ENCODE results near the gene G3BP2.

The G3BP2 gene

DNA sequence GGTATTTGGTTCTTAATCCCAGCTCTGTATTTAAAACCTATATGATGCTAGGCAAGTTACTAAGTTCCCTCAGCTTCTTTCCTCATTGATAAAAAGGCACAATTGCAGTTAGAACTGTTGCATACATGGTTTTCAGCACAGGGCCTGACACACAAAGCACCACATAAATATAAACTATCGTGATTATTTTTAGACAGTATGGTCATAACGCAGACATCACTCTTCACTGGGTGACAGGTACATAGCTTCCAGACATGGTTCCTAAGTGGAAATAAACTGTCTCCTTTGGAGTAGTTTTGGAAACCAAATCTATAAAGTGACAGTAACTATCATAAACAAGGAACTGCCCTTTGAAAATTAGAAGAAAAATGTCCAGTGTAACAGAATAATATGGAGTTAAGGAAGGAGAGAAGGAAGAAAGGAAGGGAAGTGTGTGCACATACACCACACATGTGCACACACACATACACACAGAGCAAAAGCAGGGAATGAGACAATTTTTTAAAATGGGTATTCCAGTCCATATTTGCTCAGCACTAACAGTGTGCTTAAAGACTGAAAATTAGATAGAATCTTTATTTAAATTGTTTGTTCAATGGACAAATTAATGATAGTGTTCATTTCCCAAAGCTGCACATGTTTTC, 12.5 kb upstream of the G3BP2 start:
- DNase-seq (ENCODE audit: low read depth) = no peak
- no peak overlapping the region for H3K4me3 ChIP-seq (ENCODE audit: low read depth, low read length)
- in situ Hi-C loops (cut with HindIII; ENCODE audit: low sequenced_read_pairs) = no loop called here

DNA sequence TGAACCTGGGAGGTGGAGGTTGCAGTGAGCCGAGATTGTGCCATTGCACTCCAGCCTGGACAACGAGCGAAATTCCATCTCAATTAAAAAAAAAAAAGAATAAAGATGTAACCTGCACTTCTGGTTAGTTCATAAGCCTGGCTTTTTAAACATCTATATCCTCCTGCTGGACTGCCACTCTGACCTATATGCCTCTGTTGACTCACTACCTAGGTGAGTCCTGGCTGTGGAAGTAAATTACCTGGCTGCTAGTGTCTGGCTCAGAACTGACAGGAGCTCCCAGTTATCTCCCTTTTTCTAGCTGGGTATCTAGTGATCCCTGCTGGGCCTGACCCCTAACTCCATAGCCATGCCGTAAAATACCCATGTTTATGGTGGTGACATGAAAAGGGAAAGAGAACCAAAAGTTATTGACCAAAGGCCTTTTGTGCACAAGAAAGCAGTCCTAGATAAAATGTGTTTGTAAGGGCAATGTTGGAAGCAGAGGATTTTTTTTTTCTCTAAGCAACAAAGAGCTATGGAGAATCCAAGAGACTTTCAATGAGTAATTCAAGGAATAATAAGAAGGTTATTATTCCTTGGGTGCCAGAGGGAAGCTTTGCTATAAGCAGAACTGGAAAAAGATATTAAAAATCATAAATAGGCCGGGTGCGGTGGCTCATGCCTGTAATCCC, 10.4 kb upstream of the G3BP2 start:
- H3K4me3 ChIP-seq (ENCODE audit: low read depth, low read length) = no peak overlapping the region
- TF ChIP-seq, protein P1, sequence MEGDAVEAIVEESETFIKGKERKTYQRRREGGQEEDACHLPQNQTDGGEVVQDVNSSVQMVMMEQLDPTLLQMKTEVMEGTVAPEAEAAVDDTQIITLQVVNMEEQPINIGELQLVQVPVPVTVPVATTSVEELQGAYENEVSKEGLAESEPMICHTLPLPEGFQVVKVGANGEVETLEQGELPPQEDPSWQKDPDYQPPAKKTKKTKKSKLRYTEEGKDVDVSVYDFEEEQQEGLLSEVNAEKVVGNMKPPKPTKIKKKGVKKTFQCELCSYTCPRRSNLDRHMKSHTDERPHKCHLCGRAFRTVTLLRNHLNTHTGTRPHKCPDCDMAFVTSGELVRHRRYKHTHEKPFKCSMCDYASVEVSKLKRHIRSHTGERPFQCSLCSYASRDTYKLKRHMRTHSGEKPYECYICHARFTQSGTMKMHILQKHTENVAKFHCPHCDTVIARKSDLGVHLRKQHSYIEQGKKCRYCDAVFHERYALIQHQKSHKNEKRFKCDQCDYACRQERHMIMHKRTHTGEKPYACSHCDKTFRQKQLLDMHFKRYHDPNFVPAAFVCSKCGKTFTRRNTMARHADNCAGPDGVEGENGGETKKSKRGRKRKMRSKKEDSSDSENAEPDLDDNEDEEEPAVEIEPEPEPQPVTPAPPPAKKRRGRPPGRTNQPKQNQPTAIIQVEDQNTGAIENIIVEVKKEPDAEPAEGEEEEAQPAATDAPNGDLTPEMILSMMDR (IDR thresholded peaks at IDR 0.05; ENCODE audit: low read depth, low read length, missing control alignments) = no peak
- in situ Hi-C loops (cut with HindIII; ENCODE audit: low sequenced_read_pairs) = no loop called here
- DNase-seq (ENCODE audit: low read depth) = no peak

More for the DNA sequence above, 12.5 kb upstream of the G3BP2 start:
- TF ChIP-seq, protein P1 (IDR thresholded peaks at IDR 0.05; ENCODE audit: low read depth, low read length, missing control alignments) = no peak

DNA sequence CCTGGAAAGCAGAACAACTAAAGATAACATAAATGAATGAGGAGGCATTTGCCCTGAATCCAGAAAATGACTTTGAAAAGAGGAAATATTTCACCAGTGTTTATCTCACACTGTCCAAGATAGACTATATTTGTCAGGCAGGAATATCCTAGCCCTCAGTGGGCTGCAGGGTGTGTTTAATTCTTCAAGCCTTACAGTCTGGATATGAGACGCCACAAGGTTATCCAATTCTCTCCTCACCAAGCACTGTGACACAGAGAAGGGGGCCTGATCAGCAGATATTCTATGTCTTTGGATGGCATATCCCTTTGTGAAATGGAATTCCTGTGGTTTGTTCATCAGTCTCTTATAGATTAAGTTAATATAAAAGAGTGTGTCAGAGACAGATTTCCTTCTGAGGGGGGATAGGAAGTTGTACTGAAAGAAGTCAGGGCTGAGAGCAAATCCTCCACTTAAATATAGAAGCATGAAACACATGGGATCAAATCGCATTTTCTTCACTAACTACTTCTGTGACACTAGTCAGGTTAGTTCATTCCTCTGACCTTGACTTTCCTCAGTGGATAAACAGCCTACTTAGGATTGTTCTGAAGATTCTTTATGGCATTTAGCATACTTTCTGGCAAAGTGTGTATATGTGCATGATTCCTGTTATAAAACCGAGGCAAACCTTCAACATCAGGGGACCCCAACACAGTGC, 6.8 kb upstream of the G3BP2 start:
- in situ Hi-C loops (cut with HindIII; ENCODE audit: low sequenced_read_pairs) = no loop called here
- H3K4me3 ChIP-seq (ENCODE audit: low read depth, low read length) = no peak overlapping the region
- no peak for DNase-seq (ENCODE audit: low read depth)
- TF ChIP-seq, protein P1 (IDR thresholded peaks at IDR 0.05; ENCODE audit: low read depth, low read length, missing control alignments) = no peak

DNA sequence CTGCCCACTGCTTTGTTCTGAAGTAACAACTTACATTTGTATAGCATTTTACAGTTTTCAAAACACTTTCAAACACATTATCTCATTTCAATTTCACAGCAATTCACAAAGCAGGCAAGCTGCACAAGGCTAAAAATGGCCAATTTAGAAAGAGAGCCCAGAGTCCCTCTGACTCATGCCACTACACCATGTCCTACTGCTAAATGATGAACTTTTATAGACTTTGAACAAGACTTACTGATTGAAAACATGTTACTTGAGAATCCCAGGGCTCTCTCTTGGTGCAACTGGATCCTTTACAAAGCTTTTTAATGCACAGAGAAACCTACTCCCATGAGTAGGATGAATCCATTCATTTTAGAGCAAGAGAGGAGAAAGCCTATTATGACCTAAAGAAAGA, 5.8 kb upstream of the G3BP2 start:
- no peak overlapping the region for H3K4me3 ChIP-seq (ENCODE audit: low read depth, low read length)
- in situ Hi-C loops (cut with HindIII; ENCODE audit: low sequenced_read_pairs) = no loop called here

DNA sequence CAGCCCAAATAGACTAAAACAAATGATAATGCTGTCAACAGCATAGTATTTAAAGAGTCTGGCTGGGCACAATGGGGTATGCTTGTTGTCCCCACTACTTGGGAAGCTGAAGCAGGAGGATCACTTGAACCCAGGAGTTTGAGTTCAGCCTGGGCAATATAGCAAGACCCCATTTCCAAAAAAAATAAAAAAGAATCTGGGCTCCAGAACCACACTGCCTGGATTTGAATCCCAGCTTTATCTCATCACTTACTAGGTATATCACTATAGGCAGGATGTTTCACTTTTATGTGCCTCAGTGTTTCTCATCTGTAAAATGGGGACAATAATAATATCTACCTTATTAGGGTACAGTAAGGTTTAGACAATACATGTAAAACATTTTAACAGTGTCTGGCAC, 5.3 kb upstream of the G3BP2 start:
- TF ChIP-seq, protein P1 (IDR thresholded peaks at IDR 0.05; ENCODE audit: low read depth, low read length, missing control alignments) = no peak
- in situ Hi-C loops (cut with HindIII; ENCODE audit: low sequenced_read_pairs) = no loop called here
- no peak for DNase-seq (ENCODE audit: low read depth)
- no peak overlapping the region for H3K4me3 ChIP-seq (ENCODE audit: low read depth, low read length)

More for the DNA sequence above, 5.8 kb upstream of the G3BP2 start:
- no peak for DNase-seq (ENCODE audit: low read depth)
- TF ChIP-seq, protein P1 (IDR thresholded peaks at IDR 0.05; ENCODE audit: low read depth, low read length, missing control alignments) = no peak

DNA sequence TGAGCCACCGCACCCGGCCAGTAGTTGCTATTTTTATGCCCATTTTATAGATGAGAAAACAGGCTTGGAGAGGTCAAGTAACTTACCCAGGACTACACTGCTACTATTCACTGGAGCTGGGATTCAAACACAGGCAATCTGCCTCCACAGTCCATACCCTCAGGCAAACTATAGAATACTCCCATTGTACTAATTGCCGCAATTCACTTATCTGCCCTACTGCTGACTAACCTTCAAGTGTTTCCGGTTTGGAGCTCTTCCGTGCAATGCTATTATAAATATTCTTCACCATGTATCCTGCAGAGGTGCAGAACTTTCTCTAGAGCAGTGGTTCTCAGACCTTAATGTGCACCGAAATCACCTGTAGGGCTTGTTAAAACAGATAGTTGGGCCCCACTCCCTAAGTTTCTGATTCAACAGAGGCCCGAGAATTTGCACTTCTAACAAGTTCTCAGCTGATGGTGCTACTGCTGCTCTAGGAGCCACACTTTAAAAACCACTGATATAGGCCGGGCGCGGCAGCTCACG, 1.9 kb upstream of the G3BP2 start:
- DNase-seq (ENCODE audit: low read depth) = no peak
- in situ Hi-C loops (cut with HindIII; ENCODE audit: low sequenced_read_pairs) = no loop called here
- TF ChIP-seq, protein P1 (IDR thresholded peaks at IDR 0.05; ENCODE audit: low read depth, low read length, missing control alignments) = no peak
- H3K4me3 ChIP-seq (ENCODE audit: low read depth, low read length) = no peak overlapping the region
